Stimulated activated CD4-positive, alpha-beta T cell treated with anti-CD3 and anti-CD28 coated beads, Interleukin-4, amount 100 ng/mL, for 1 hour (primary cell): ENCODE results near the gene SPECC1.
"Not testable (repeated sequence)": the region's sequence is repeated elsewhere in the genome, so short reads cannot be mapped to it uniquely, and the experiment has no call there.

Experiments used
- DNase-seq: peaks from one replicate; pipeline ENCODE4 v3.0.0-alpha.2; 2020

The SPECC1 gene

GRCh38 chr17:20244671-20245070 lies 235.5 kb downstream of the SPECC1 start:
- no peak for DNase-seq

GRCh38 chr17:20246692-20247091 lies 237.5 kb downstream of the SPECC1 start:
- DNase-seq: no peak

- DNase-seq: no peak
Observed at GRCh38 chr17:20253323-20253722, 244.2 kb downstream of the SPECC1 start.

GRCh38 chr17:20254541-20254940 lies 245.4 kb downstream of the SPECC1 start:
- DNase-seq: no peak

GRCh38 chr17:20256144-20256543 lies 247.0 kb downstream of the SPECC1 start:
- no peak for DNase-seq

- DNase-seq: no peak
Observed at GRCh38 chr17:20257008-20257407, 247.8 kb downstream of the SPECC1 start.

- DNase-seq: no peak
Observed at GRCh38 chr17:20257798-20258197, 248.6 kb downstream of the SPECC1 start.

- no peak for DNase-seq
Observed at GRCh38 chr17:20259668-20260067, 250.5 kb downstream of the SPECC1 start.

- DNase-seq: no peak
Observed at GRCh38 chr17:20260268-20260667, 251.1 kb downstream of the SPECC1 start.

GRCh38 chr17:20262226-20263114 lies 253.3 kb downstream of the SPECC1 start:
- DNase-seq: no peak

GRCh38 chr17:20263115-20263433 lies 253.9 kb downstream of the SPECC1 start:
- not testable (repeated sequence) for DNase-seq

GRCh38 chr17:20263595-20263994 lies 254.4 kb downstream of the SPECC1 start:
- DNase-seq: no peak

GRCh38 chr17:20264996-20265395 lies 255.8 kb downstream of the SPECC1 start:
- DNase-seq: no peak

GRCh38 chr17:20266806-20267458 lies 257.8 kb downstream of the SPECC1 start:
- DNase-seq: no peak

GRCh38 chr17:20267459-20267842 lies 258.3 kb downstream of the SPECC1 start:
- peak; percentile 52 for DNase-seq

GRCh38 chr17:20270369-20270768 lies 261.2 kb downstream of the SPECC1 start:
- DNase-seq: no peak

GRCh38 chr17:20271011-20271610 lies 262.0 kb downstream of the SPECC1 start:
- no peak for DNase-seq

- no peak for DNase-seq
Observed at GRCh38 chr17:20273741-20274500, 264.8 kb downstream of the SPECC1 start.

GRCh38 chr17:20275653-20276052 lies 266.5 kb downstream of the SPECC1 start:
- DNase-seq: no peak

GRCh38 chr17:20276421-20276820 lies 267.3 kb downstream of the SPECC1 start:
- no peak for DNase-seq

- DNase-seq: no peak
Observed at GRCh38 chr17:20278805-20279204, 269.6 kb downstream of the SPECC1 start.

GRCh38 chr17:20279631-20280030 lies 270.5 kb downstream of the SPECC1 start:
- DNase-seq: no peak

- DNase-seq: no peak
Observed at GRCh38 chr17:20280051-20280450, 270.9 kb downstream of the SPECC1 start.
